ENCODE measurements around the gene SCAPER. TPM values are rescaled to one million over a fixed set of nuclear protein-coding genes. Genes with fewer than 3 reads are reported as not detected.

The SCAPER gene
- total RNA-seq, 1 experiment from 2014 or later = 10.3 TPM

DNA sequence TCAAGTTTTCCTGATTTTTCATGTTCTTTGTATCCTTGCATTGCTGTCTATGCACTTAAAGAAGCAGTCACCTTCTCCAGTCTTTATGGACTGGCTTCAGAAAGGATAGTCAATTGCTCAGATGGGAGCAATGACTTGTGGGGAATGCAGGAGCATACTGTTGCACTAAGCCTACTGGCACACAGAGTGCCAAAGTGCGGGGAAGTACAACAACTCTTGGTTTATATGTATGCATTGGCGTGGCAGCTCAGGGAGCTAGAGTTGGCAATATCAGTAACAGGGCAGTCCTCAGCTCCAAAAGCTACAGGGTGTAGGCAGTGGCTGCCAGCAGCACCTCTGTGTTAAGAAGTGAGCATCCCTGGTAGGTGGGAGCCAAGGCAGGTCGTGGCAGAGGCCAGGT lies 141.1 kb downstream of the SCAPER start:
- Mint-ChIP-seq H3K27ac (no peak overlapping the region), H3K4me3 (no peak overlapping the region), H3K36me3 (peaks cover 20% of the 10 kb centered on the region), H3K27me3 (ENCODE audit: low read depth) (no peaks in the 10 kb centered on the region), H3K9me3 (peaks cover 7% of the 10 kb centered on the region), H3K4me1 (no peaks in the 10 kb centered on the region)
- DNase-seq (ENCODE audit: low spot score) (no peak), ATAC-seq (no peak)
- CTCF ChIA-PET = no interaction called here
- POLR2A ChIA-PET = no interaction called here
- TF ChIP-seq ZNF512 (CRISPR knock-in tag; IDR thresholded peaks at IDR 0.05; ENCODE audit: borderline replicate concordance) (no peak), HMGA2 (CRISPR knock-in tag; IDR thresholded peaks at IDR 0.05) (no peak), FOXJ3 (CRISPR knock-in tag; IDR thresholded peaks at IDR 0.05; ENCODE audit: borderline replicate concordance) (no peak), ATF1 (CRISPR knock-in tag; IDR thresholded peaks at IDR 0.05) (no peak), ETV6 (CRISPR knock-in tag; IDR thresholded peaks at IDR 0.05) (no peak), JAZF1 (CRISPR knock-in tag; IDR thresholded peaks at IDR 0.05) (no peak), MLX (CRISPR knock-in tag; IDR thresholded peaks at IDR 0.05) (no peak), TCF7 (CRISPR knock-in tag; IDR thresholded peaks at IDR 0.05; ENCODE audit: low read depth) (no peak), ATF3 (CRISPR knock-in tag; conservative IDR thresholded peaks at IDR 0.05) (no peak), GRHL2 (CRISPR knock-in tag; IDR thresholded peaks at IDR 0.05; ENCODE audit: insufficient replicate concordance, severe bottlenecking) (no peak), ZNF416 (CRISPR knock-in tag; IDR thresholded peaks at IDR 0.05) (no peak), OVOL2 (CRISPR knock-in tag; IDR thresholded peaks at IDR 0.05; ENCODE audit: borderline replicate concordance) (no peak), ZSCAN18 (CRISPR knock-in tag; IDR thresholded peaks at IDR 0.05) (no peak), ESRRA (CRISPR knock-in tag; IDR thresholded peaks at IDR 0.05; ENCODE audit: borderline replicate concordance) (no peak), FOXK1 (CRISPR knock-in tag; IDR thresholded peaks at IDR 0.05) (no peak)
- TF ChIP-seq, protein P1, sequence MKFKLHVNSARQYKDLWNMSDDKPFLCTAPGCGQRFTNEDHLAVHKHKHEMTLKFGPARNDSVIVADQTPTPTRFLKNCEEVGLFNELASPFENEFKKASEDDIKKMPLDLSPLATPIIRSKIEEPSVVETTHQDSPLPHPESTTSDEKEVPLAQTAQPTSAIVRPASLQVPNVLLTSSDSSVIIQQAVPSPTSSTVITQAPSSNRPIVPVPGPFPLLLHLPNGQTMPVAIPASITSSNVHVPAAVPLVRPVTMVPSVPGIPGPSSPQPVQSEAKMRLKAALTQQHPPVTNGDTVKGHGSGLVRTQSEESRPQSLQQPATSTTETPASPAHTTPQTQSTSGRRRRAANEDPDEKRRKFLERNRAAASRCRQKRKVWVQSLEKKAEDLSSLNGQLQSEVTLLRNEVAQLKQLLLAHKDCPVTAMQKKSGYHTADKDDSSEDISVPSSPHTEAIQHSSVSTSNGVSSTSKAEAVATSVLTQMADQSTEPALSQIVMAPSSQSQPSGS (CRISPR knock-in tag; IDR thresholded peaks at IDR 0.05; ENCODE audit: borderline replicate concordance, low read depth) = no peak

GRCh38 chr15:76763554-76763953 lies 141.6 kb downstream of the SCAPER start:
- CTCF ChIA-PET = interaction anchor here (0.7 kb wide), 1 partner anchor 319 kb away, joined by 3 read pairs; no protein-coding TSS in a partner anchor
- Mint-ChIP-seq H3K4me1 (no peaks in the 10 kb centered on the region), H3K9me3 (peaks cover 7% of the 10 kb centered on the region), H3K27me3 (ENCODE audit: low read depth) (no peaks in the 10 kb centered on the region), H3K4me3 (no peak overlapping the region), H3K27ac (no peak overlapping the region), H3K36me3 (peaks cover 20% of the 10 kb centered on the region)
- ATAC-seq = no peak
- no peak for DNase-seq (ENCODE audit: low spot score)
- POLR2A ChIA-PET = no interaction called here
- TF ChIP-seq ZNF138 (CRISPR knock-in tag; conservative IDR thresholded peaks at IDR 0.05) (no peak), ZNF512 (CRISPR knock-in tag; IDR thresholded peaks at IDR 0.05; ENCODE audit: borderline replicate concordance) (no peak), SMAD4 (CRISPR knock-in tag; IDR thresholded peaks at IDR 0.05) (no peak), AR (CRISPR knock-in tag; IDR thresholded peaks at IDR 0.05) (no peak), CDX4 (CRISPR knock-in tag; IDR thresholded peaks at IDR 0.05; ENCODE audit: borderline replicate concordance) (no peak), NR2C2 (CRISPR knock-in tag; IDR thresholded peaks at IDR 0.05) (no peak)
- TF ChIP-seq, protein P2, sequence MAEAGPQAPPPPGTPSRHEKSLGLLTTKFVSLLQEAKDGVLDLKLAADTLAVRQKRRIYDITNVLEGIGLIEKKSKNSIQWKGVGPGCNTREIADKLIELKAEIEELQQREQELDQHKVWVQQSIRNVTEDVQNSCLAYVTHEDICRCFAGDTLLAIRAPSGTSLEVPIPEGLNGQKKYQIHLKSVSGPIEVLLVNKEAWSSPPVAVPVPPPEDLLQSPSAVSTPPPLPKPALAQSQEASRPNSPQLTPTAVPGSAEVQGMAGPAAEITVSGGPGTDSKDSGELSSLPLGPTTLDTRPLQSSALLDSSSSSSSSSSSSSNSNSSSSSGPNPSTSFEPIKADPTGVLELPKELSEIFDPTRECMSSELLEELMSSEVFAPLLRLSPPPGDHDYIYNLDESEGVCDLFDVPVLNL (CRISPR knock-in tag; IDR thresholded peaks at IDR 0.05; ENCODE audit: borderline replicate concordance, low read depth) = no peak

Measured in WTC11 (cell line).